GM12801 (cell line): ENCODE measurements around the gene MEGF6.

Source experiments
- TF ChIP-seq, protein P1 (sequence below): IDR thresholded peaks from one replicate; pipeline ENCODE4 v1.5.1; 2011; ENCODE audit warnings: control low read depth; ENCODE audit not compliant: insufficient read length; ENCODE audit errors: extremely low read depth

MEGF6 gene

DNA sequence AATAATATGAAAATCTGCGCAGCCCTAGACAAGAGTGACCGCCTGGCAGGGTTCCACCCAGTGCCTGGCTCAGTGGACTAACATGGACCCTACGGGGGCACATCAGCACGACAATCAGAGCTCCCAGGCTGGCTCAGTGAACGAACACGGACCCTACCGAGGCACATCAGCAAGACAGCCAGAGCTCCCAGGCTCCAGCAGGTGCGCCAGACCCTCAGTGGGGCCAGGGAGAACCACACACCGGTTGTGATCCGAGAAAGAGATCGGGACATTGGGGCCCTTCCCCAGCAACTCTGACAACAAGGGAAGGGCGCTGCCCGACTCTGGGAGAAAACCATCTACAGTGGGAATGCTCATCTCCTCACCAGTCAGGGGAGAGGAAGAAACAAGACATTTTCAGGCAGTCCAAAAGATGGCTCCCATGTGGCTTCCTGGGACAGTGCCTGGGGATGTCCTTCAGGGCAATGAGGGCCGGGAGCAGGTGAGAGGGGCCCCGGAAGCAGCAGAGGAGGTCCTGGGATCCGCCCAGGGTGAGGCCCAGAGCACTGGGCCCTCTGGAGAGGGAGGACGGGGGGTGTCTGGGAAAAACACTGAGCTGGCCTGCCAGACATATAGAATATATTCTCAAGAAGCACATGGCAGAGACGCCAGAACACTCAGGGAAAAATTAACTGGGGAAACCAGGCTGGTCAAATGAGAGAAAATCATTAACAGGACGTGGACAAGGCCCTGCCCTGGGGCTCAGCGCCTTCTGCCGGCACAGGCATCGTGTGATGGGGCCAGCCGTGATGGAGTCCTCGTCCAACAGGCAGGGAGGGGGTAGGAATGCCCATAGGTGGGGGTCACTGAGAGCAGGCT lies 152.0 kb downstream of the MEGF6 start:
- TF ChIP-seq, protein P1, sequence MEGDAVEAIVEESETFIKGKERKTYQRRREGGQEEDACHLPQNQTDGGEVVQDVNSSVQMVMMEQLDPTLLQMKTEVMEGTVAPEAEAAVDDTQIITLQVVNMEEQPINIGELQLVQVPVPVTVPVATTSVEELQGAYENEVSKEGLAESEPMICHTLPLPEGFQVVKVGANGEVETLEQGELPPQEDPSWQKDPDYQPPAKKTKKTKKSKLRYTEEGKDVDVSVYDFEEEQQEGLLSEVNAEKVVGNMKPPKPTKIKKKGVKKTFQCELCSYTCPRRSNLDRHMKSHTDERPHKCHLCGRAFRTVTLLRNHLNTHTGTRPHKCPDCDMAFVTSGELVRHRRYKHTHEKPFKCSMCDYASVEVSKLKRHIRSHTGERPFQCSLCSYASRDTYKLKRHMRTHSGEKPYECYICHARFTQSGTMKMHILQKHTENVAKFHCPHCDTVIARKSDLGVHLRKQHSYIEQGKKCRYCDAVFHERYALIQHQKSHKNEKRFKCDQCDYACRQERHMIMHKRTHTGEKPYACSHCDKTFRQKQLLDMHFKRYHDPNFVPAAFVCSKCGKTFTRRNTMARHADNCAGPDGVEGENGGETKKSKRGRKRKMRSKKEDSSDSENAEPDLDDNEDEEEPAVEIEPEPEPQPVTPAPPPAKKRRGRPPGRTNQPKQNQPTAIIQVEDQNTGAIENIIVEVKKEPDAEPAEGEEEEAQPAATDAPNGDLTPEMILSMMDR, result no peak

DNA sequence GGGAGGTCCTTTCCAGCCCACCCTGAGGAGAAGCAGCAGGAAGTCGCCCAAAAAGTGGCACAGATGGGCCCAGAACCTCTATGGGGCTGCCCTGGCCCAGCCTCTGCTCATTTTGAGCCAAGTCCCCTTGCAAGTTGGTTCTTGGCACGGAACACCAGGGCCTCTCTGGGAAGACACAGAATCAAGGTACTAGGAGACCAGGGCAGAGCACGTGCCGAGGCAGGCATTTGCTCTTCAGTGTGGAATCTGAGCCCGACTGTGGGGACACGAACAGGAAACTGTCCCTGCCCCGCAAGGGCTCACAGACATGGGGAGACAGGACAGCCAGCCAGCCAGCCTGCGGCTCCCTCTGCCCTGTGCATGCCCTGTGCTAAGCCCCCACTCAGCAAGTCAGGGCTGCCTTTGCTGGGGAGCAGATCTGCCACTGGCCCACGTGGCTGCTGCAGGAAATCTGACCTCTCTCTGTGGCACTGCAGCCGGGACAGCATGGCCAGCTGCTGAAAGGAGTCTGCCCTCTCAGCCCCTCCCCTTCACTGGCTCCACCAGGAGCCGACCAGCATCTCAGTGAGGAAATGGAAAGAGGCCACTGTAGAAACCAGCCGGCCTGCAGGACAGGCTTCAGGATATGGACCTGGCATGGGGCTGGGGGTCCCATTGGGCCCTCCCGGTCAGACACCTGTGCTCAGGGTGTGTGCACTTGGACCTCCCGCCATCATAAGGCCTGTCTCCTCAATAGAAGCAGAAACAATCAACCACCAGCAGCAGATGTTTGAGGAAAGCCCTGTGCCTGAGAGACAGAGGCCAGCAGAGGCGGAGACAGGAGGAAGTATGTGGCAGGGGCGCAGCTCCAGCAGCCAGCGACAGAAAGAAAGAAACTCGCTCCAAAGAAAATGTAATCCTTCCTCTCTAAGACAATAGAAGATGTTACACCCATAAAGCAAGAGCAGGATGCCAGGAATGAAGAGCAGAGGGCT lies 153.1 kb downstream of the MEGF6 start:
- TF ChIP-seq, protein P1, result no peak

DNA sequence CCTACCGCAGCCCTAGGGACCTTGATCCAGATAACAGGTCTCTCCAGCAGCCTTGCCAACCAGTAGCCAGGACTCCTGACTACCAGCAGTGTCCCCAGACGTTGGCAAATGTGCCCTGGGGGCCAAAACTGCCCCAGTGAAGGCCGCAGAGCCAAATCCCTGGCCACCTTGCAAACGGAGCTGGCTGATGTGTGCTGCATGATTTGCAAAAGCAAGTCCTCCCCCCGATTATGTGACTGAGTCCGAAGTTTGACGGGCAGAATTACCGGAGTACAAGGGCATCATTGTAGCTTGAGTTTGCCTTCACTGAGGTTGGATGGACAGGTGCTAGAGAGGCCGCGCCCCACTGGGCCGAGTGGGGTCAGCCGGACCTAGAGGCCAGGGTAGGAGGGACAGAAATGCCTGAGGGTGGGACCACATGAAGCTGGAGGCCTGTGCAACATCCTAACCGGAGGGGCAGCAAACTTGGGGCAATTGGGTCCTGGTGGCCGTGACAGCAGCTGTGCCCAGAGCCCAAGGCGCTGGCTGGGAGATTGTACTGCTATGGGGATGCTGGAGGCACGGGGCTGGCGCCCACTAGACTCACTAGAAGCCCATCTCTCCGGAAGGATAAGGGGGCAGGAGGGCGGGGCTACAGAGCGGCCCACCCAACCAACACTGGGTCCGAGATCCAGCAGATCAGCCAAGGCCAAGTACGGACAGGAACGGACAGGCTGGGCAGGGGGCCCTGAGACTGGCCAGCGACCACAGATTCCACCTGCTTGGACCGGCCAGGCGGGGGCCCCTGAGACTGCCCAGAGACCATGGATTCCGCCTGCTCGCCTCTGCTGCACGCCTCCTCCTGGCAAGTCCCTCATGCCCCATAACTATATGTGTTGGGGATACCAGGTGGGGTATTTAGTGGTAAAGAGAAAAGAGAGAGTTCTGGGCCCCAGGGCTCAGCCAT lies 154.1 kb downstream of the MEGF6 start:
- TF ChIP-seq, protein P1, result no peak

DNA sequence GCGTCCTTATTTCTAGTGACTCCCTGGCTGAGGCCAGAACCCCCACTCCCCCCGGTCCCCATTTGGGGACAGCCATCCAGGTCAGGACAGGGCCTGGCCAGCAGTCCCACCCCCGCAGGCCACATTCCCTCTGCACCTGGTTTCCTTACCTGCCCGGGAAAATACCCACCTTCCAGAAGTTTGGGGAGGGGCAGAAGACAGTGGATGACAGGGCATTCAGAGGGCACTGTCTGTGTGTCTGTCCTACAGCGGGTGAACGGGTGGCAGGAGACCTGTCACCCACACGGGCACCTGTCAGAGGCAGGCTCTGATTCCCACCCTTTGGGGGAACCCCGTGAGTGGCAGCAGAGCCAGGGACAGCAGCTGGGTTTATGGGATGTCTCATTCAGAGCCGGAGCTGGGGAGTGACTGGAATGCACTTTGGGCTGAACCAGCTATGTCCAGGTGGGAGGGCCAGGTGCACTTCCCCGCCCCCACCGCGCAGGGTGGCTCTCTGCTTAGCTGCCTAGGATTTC lies 154.8 kb downstream of the MEGF6 start:
- TF ChIP-seq, protein P1, result no peak

DNA sequence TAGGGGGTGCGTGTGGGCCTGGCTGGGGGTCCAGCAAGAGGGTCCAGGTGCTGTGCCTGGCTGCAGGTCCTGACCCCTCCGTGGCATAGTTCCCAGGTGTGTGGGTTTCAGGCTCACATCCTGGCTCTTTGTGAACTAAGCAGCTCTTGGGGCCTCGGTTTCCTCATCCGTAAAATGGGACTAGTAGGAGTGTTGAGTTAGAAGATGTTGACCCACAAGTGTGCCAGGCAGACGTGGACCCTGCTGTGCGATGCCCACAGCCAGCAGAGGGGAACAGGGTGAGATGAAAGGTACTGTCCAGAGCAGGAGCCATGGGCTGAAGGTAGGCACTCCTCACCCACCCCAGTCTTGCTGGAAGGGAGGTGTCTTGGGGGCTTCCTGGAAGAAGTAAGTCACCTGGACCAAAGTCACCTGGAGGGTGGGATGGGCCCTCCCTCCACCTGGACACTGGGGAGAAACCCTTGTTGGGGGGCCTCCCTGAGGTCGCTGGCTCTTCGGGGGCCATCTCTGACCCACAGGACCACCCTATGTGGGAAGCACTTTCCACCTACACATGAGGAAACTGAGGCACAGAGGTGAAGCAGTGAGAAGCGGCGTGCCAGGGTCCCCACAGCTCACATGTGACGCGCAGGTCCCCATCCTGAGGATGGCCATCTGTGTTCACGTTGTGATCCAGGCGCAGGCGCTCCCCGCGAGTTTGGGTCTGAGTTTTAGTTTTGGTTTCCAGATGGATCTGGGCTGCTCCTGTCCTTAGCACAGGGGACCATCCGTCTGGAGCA lies 155.4 kb downstream of the MEGF6 start:
- TF ChIP-seq, protein P1, result no peak

DNA sequence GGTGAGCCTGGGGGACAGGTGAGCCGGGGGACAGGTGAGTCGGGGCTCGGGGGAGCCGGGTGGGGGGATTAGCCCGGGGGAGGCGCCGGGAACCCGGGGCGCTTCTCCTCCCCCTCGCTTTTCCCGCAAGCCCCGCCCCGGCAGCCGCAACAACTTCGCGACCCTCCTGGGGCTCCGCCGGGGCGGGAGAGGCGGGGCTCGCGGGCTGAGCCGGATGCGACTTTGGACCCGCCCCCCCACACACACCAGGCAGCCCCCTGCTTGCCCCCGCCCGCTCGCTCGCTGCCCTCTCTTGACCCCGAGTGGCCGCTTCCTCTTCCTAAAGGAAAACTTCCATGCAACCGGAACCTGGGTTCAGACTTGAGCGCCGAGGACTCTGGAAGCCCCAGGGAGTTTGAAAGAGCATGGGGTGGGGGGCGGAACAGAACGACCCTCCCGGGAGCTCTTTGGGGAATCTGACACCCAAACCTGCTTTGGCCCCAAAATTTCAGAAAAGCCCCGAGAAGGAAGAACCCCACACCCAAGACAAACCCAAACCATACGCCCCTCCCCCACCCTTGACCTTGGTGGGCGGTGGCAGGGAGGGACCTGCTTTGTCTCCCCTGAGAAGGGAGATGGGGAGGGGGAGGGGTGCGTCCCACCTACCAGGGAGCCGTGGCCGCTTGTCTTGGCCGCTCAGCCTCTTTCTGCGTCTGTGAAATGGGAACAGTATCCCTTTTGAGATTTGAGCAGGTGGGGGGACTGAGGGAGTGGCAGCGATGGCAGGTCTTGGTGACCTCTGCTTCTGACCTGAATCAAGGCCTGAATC lies 156.3 kb downstream of the MEGF6 start:
- TF ChIP-seq, protein P1, result no peak
